K562 (cell line): ENCODE data around the gene MBLAC2. TPM values are rescaled to one million over a fixed set of nuclear protein-coding genes. Genes with fewer than 3 reads are reported as not detected.

Source experiments
- ARID3A ChIP-seq: IDR thresholded peaks from 2 replicates; pipeline ENCODE4 v1.6.1; 2012; ENCODE audit warnings: low read depth, low read length, improper control_type of control experiment, borderline replicate concordance
- CLOCK ChIP-seq: fragments of 250-450 bp; sonication (Bioruptor Pico); IDR thresholded peaks from 2 replicates; pipeline ENCODE4 v1.4.0; 2020; ENCODE audit warnings: mild to moderate bottlenecking, moderate library complexity, borderline replicate concordance
- CTBP1 ChIP-seq: fragments of 450-650 bp; IDR thresholded peaks from 2 replicates; pipeline ENCODE4 v1.6.1; 2016; ENCODE audit warnings: borderline replicate concordance
- ELF1 ChIP-seq: fragments of 200-800 bp; sonication (Bioruptor generic); IDR thresholded peaks from 2 replicates; pipeline ENCODE4 v1.6.1; 2016; ENCODE audit warnings: missing genetic modification characterization, missing compliant biosample characterization
- ETV5 ChIP-seq: sonication (generic); formaldehyde crosslinking; IDR thresholded peaks from 2 replicates; pipeline ENCODE4 v1.4.0; 2020; ENCODE audit warnings: low read depth, mild to moderate bottlenecking, missing genetic modification reagents
- GTF3C2 ChIP-seq: IDR thresholded peaks from 3 replicates; pipeline ENCODE4 v1.6.1; 2011; ENCODE audit warnings: borderline replicate concordance, mild to moderate bottlenecking, moderate library complexity; ENCODE audit not compliant: insufficient read length; ENCODE audit errors: extremely low read depth
- KAT2B ChIP-seq: IDR thresholded peaks from one replicate; pipeline ENCODE4 v1.6.1; 2012; ENCODE audit warnings: low read depth, mild to moderate bottlenecking, control low read depth, inconsistent platforms, low read length, moderate library complexity
- PHF8 ChIP-seq: fragments of 200-600 bp; sonication (generic); IDR thresholded peaks from 2 replicates; pipeline ENCODE4 v1.6.1; 2012; ENCODE audit warnings: mixed run types, mild to moderate bottlenecking, inconsistent platforms, low read length, moderate library complexity, borderline replicate concordance
- POLR2AphosphoS5 ChIP-seq: IDR thresholded peaks from 2 replicates; pipeline ENCODE4 v1.6.1; 2011; ENCODE audit warnings: mild to moderate bottlenecking, low read depth, low read length, moderate library complexity; ENCODE audit not compliant: control insufficient read depth, insufficient read depth
- PRPF4 ChIP-seq: fragments of 200-400 bp; formaldehyde crosslinking; IDR thresholded peaks from one replicate; pipeline ENCODE4 v1.6.1; 2017; ENCODE audit warnings: low read length, low read depth, mild to moderate bottlenecking; ENCODE audit not compliant: insufficient read depth, poor library complexity, severe bottlenecking
- RBFOX2 ChIP-seq: fragments of 200-400 bp; formaldehyde crosslinking; IDR thresholded peaks from 2 replicates; pipeline ENCODE4 v1.6.1; 2017; ENCODE audit warnings: low read depth, mild to moderate bottlenecking, low read length, moderate library complexity
- RBM22 ChIP-seq: fragments of 200-400 bp; formaldehyde crosslinking; IDR thresholded peaks from 2 replicates; pipeline ENCODE4 v1.6.1; 2018; ENCODE audit warnings: low read length, low read depth; ENCODE audit not compliant: poor library complexity, severe bottlenecking
- SUPT5H ChIP-seq: fragments of 450-650 bp; IDR thresholded peaks from 2 replicates; pipeline ENCODE4 v1.6.1; 2016
- TARDBP ChIP-seq: fragments of 450-650 bp; IDR thresholded peaks from 2 replicates; pipeline ENCODE4 v1.6.1; 2016
- ZC3H11A ChIP-seq: IDR thresholded peaks from 2 replicates; pipeline ENCODE4 v1.6.1; 2012; ENCODE audit warnings: low read depth, low read length, improper control_type of control experiment
- ZNF57 ChIP-seq: fragments of 450-650 bp; formaldehyde crosslinking; IDR thresholded peaks from 2 replicates; pipeline ENCODE4 v1.4.0; 2020; ENCODE audit warnings: mild to moderate bottlenecking, moderate library complexity
- ZNF740 ChIP-seq, 3 experiments: fragments of 200-800 bp in 1 of 3; sonication (Bioruptor generic) in 1 of 3; sonication (generic) in 1 of 3; formaldehyde crosslinking in 1 of 3; IDR thresholded peaks; 2 replicates each; pipeline versions ENCODE4 v1.6.1 to v1.8.0; 2016 to 2022; ENCODE audit warnings: mild to moderate bottlenecking in 2 of 3, missing compliant biosample characterization in 2 of 3, missing genetic modification characterization in 2 of 3, missing genetic modification reagents in 1 of 3
- polyA plus RNA-seq, 8 experiments: library from polyadenylated mRNA; depleted of rRNA in 4 of 8; stranded (reverse) in 5 of 8; unstranded in 3 of 8; fragments of >200 nt; fragmentation: Nextera tagmentation in 2 of 8; fragmentation: Illumina TruSeq in 1 of 8; extraction: Ambion mirVana in 2 of 8; extraction: Trizol in 1 of 8; gene quantifications; 2 replicates each; pipeline versions ENCODE4 v1.2.1 to v1.2.3, GENCODE V29; 2011 to 2014; ENCODE audit warnings: inconsistent platforms in 1 of 8, missing spikeins in 1 of 8
- total RNA-seq, 7 experiments: library from RNA; depleted of rRNA in 6 of 7; stranded (reverse); fragments of >200 nt in 6 of 7; fragmentation: Illumina TruSeq in 2 of 7; extraction: Trizol in 2 of 7; gene quantifications; 2 replicates each; pipeline versions ENCODE4 v1.2.1 to v1.2.3, GENCODE V29; 2011 to 2021; ENCODE audit warnings: low replicate concordance in 1 of 7

Gene MBLAC2
- total and polyA plus RNA-seq, 9 of the 15 experiments (the other 6 are each of a cell fraction or from before 2014, with no cell fraction given): 2.4 to 13.1 (median 10.3) TPM

- no peak for TF ChIP-seq KAT2B
- TF ChIP-seq ZNF57: no peak
- no peak for TF ChIP-seq GTF3C2
- TF ChIP-seq POLR2AphosphoS5: peak; percentile 87
- TF ChIP-seq SUPT5H: 0 out of 2 replicates have a peak, but pooled peaks have one; percentile 90
- no peak for TF ChIP-seq ETV5
- TF ChIP-seq ZNF740 (CRISPR knock-in tag; IDR thresholded peaks at IDR 0.05): no peak
- TF ChIP-seq ZNF740 (tag; IDR thresholded peaks at IDR 0.05): no peak
- TF ChIP-seq CTBP1: no peak
- TF ChIP-seq PRPF4: no peak
- no peak for TF ChIP-seq RBFOX2
- TF ChIP-seq ELF1: no peak
- TF ChIP-seq ZC3H11A: no peak
- peak; percentile 51; the same call in 1 of the 2 replicates for TF ChIP-seq PHF8
- peak; percentile 29; the same call in 1 of the 2 replicates for TF ChIP-seq ARID3A
- no peak for TF ChIP-seq CLOCK (CRISPR knock-in tag)
- TF ChIP-seq RBM22: no peak
- no peak for TF ChIP-seq TARDBP
These were observed 65.8 kb downstream of the MBLAC2 start (continued) for GRCh38 chr5:90408571-90409317.
